ENCODE measurements around the gene SLC12A7. TPM values are rescaled to one million over a fixed set of nuclear protein-coding genes. Genes with fewer than 3 reads are reported as not detected.

The SLC12A7 gene
- total RNA-seq, 1 donor from 2014 or later, result 101 TPM

- TF ChIP-seq, protein P1, sequence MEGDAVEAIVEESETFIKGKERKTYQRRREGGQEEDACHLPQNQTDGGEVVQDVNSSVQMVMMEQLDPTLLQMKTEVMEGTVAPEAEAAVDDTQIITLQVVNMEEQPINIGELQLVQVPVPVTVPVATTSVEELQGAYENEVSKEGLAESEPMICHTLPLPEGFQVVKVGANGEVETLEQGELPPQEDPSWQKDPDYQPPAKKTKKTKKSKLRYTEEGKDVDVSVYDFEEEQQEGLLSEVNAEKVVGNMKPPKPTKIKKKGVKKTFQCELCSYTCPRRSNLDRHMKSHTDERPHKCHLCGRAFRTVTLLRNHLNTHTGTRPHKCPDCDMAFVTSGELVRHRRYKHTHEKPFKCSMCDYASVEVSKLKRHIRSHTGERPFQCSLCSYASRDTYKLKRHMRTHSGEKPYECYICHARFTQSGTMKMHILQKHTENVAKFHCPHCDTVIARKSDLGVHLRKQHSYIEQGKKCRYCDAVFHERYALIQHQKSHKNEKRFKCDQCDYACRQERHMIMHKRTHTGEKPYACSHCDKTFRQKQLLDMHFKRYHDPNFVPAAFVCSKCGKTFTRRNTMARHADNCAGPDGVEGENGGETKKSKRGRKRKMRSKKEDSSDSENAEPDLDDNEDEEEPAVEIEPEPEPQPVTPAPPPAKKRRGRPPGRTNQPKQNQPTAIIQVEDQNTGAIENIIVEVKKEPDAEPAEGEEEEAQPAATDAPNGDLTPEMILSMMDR (IDR thresholded peaks at IDR 0.05), result no peak
- no peaks in the 10 kb centered on the region for H3K9me3 ChIP-seq
- H3K36me3 ChIP-seq, result no peaks in the 10 kb centered on the region
- no peak overlapping the region for H3K27ac ChIP-seq
- DNase-seq (ENCODE audit: low spot score in 2 of 2), result no peak
- no peaks in the 10 kb centered on the region for H3K4me1 ChIP-seq
- intact Hi-C loops (cut with DNase I), result no loop called here
- no peaks in the 10 kb centered on the region for H3K27me3 ChIP-seq
- H3K4me3 ChIP-seq, result no peak overlapping the region
Measured at GRCh38 chr5:1021136-1021968, 90.5 kb downstream of the SLC12A7 start.

DNA sequence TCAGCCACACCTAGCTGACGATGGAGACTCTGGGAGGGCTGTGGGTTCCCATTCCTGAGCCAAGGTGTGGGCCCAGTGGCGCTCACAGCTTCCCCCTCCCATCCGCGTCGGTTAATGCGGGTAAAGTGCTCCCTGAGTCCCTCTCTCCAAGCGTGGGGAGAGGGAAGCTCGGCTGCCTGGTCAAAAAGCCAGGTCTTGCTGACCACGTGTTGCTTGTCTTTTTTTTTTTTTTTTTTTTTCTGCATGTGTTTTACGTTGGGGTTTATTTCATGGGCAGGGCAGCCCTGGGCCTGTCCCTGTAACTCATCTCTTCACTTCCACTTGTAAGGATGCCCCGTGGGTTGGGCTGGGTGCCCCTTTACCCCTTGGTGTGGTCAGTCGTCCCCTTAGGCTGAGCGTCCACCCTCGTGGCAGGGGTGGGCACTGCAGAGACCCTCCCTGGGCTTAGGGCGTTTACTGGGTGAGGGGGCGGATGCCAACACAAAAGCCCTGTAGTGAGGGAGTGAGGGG lies 91.4 kb downstream of the SLC12A7 start:
- DNase-seq (ENCODE audit: low spot score in 2 of 2), result no peak
- intact Hi-C loops (cut with DNase I), result no loop called here
- TF ChIP-seq, protein P1 (IDR thresholded peaks at IDR 0.05), result no peak
- no peaks in the 10 kb centered on the region for H3K4me1 ChIP-seq
- no peak overlapping the region for H3K4me3 ChIP-seq
- H3K27ac ChIP-seq, result no peak overlapping the region
- H3K36me3 ChIP-seq, result no peaks in the 10 kb centered on the region
- H3K9me3 ChIP-seq, result no peaks in the 10 kb centered on the region
- H3K27me3 ChIP-seq, result no peaks in the 10 kb centered on the region

GRCh38 chr5:1019001-1019905 lies 92.6 kb downstream of the SLC12A7 start:
- DNase-seq (ENCODE audit: low spot score in 2 of 2), result no peak
- H3K9me3 ChIP-seq, result no peaks in the 10 kb centered on the region
- no peak overlapping the region for H3K4me3 ChIP-seq
- intact Hi-C loops (cut with DNase I), result no loop called here
- TF ChIP-seq, protein P1 (IDR thresholded peaks at IDR 0.05), result no peak
- H3K27ac ChIP-seq, result no peak overlapping the region
- H3K27me3 ChIP-seq, result no peaks in the 10 kb centered on the region
- H3K4me1 ChIP-seq, result no peaks in the 10 kb centered on the region
- no peaks in the 10 kb centered on the region for H3K36me3 ChIP-seq

DNA sequence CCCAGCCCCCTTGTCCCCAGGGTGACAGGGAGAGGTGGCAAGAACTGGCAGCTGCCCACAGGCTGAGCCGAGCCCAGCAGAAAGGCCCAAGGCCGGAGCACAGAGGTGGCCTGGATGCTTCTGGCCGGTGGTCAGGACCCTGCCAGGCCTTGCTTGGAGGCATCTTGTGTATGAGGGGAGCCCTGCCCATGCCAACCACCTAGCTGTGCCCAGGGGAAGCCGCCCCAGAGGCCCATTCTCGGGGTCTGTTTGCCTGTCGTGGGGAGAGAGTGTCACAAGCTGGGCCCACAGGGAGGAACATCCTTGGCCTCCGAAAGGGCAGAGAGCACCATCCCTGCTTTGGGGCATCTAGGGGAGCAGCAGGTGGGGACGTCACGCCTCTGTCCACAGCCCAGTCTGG lies 93.3 kb downstream of the SLC12A7 start:
- Histone ChIP-seq H3K36me3 (no peaks in the 10 kb centered on the region), H3K4me3 (no peak overlapping the region), H3K9me3 (no peaks in the 10 kb centered on the region), H3K27me3 (no peaks in the 10 kb centered on the region), H3K27ac (no peak overlapping the region), H3K4me1 (no peaks in the 10 kb centered on the region)
- no peak for DNase-seq (ENCODE audit: low spot score in 2 of 2)
- intact Hi-C loops (cut with DNase I), result no loop called here
- TF ChIP-seq, protein P1 (IDR thresholded peaks at IDR 0.05), result no peak

DNA sequence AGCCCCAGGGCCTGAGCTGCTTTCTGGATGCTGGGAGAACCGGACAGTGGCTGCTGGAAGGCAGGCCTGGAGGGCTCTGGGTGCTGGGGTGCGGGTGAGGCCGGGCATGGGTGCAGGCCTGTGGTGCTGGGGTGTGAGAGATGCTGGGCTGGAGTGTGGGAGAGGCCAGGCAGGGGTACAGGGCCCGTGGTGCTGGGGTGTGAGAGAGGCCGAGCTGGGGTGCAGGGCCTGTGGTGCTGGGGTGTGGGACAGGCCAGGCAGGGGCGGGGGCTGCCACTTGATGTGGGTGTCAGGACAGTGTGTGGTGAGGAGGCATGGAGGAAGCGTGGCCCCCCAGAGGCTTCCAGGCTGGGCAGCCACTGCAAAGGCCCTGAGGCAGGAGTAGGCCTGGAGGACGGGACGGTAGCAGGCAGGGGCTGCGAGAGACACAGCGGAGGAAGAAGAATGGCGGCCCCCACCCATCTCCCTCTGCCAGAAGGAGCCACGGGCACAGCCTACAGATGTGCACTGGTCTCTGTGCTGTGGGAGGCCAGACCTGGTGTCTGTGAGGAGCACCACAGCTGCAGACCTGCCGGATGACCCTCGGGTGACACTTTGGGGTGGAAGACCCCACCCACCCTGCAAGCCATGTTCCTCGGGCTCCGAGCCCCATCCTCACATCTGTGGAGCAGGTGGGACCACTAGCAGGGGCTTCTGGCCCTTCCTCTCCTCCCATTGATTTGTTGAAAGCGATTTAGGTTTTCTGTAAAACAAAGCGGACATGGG lies 94.0 kb downstream of the SLC12A7 start:
- TF ChIP-seq, protein P1 (IDR thresholded peaks at IDR 0.05), result no peak
- intact Hi-C loops (cut with DNase I), result no loop called here
- no peaks in the 10 kb centered on the region for H3K36me3 ChIP-seq

More for the DNA sequence above, 94.0 kb downstream of the SLC12A7 start:
- no peak overlapping the region for H3K4me3 ChIP-seq
- H3K4me1 ChIP-seq, result no peaks in the 10 kb centered on the region
- H3K27me3 ChIP-seq, result no peaks in the 10 kb centered on the region
- DNase-seq (ENCODE audit: low spot score in 2 of 2), result no peak
- no peaks in the 10 kb centered on the region for H3K9me3 ChIP-seq
- no peak overlapping the region for H3K27ac ChIP-seq

Data from ascending aorta (tissue), 2 donors.